DOHH2 (cell line): ENCODE data around the gene MRPL41.

Experiments
- CTCF ChIP-seq: fragments of 200-600 bp; sonication (generic); IDR thresholded peaks from one replicate; pipeline ENCODE4 v1.5.1; 2014; ENCODE audit warnings: antibody characterized with exemption, mild to moderate bottlenecking, low read depth, low read length; ENCODE audit not compliant: poor library complexity, severe bottlenecking
- EZH2phosphoT487 ChIP-seq: fragments of 200-600 bp; sonication (generic); IDR thresholded peaks from 2 replicates; pipeline ENCODE4 v1.6.1; 2017; ENCODE audit warnings: borderline replicate concordance, mild to moderate bottlenecking, antibody characterized with exemption, low read length, moderate library complexity, mixed read lengths

- TF ChIP-seq CTCF = peak; percentile 53
- no peak for TF ChIP-seq EZH2phosphoT487
Observed at GRCh38 chr9:137551264-137552021, at the start of gene MRPL41.
